OCI-LY7 (cell line): ENCODE measurements around the gene SYCP2. TPM values are rescaled to one million over a fixed set of nuclear protein-coding genes. Genes with fewer than 3 reads are reported as not detected.

Experiments used
- BruUV-seq: library from RNA; stranded (reverse); fragments of 400-500 nt; replicated peaks from 2 replicates; lab custom pipeline; 2021; lab: Mats Ljungman, UMichigan
- CTCF ChIA-PET: fragments of 300-600 bp; sonication (Branson Sonifier 250); formaldehyde crosslinking; loops from one replicate; lab custom pipeline; 2022; ENCODE audit warnings: antibody characterized with exemption; ENCODE audit not compliant: unreplicated experiment; lab: Charles Lee
- POLR2A ChIA-PET: fragments of 300-600 bp; sonication (Branson Sonifier 250); formaldehyde crosslinking; loops from one replicate; lab custom pipeline; 2022; ENCODE audit warnings: antibody characterized with exemption; lab: Charles Lee
- DNase-seq: peaks from one replicate; pipeline ENCODE4 v3.0.0-alpha.2; 2015; ENCODE audit warnings: low spot score
- H2AFZ ChIP-seq: fragments of 200-600 bp; sonication (generic), shearing (Covaris generic); 2 replicates; pipeline ENCODE4 v1.6.1; 2014; ENCODE audit warnings: mild to moderate bottlenecking, antibody characterized with exemption, low read length, moderate library complexity
- H3K27ac ChIP-seq: fragments of 200-600 bp; sonication (generic); 2 replicates; pipeline ENCODE4 v1.5.1; 2014; ENCODE audit warnings: mixed run types, low read depth, mild to moderate bottlenecking, moderate library complexity, low read length, inconsistent platforms; ENCODE audit not compliant: poor library complexity, severe bottlenecking
- H3K36me3 ChIP-seq: fragments of 200-600 bp; sonication (generic); 2 replicates; pipeline ENCODE4 v1.6.1; 2014; ENCODE audit warnings: mild to moderate bottlenecking, antibody characterized with exemption, low read length, moderate library complexity, mixed read lengths; ENCODE audit not compliant: insufficient read depth
- H3K4me1 ChIP-seq: fragments of 200-600 bp; sonication (generic); 2 replicates; pipeline ENCODE4 v1.5.1; 2014; ENCODE audit warnings: mild to moderate bottlenecking, low read length; ENCODE audit not compliant: insufficient read depth, poor library complexity, severe bottlenecking
- H3K4me2 ChIP-seq: fragments of 200-600 bp; sonication (generic); 2 replicates; pipeline ENCODE4 v1.6.1; 2014; ENCODE audit warnings: mild to moderate bottlenecking, low read length
- H3K4me3 ChIP-seq: fragments of 200-600 bp; sonication (generic); 2 replicates; pipeline ENCODE4 v1.5.1; 2014; ENCODE audit warnings: mild to moderate bottlenecking, low read depth, low read length; ENCODE audit not compliant: poor library complexity, severe bottlenecking
- H3K79me2 ChIP-seq: fragments of 200-600 bp; sonication (generic); 2 replicates; pipeline ENCODE4 v1.6.1; 2016; ENCODE audit warnings: low read depth, mild to moderate bottlenecking, low read length, moderate library complexity, mixed read lengths; ENCODE audit not compliant: insufficient read depth
- H3K9me2 ChIP-seq: fragments of 200-600 bp; sonication (generic); 2 replicates; pipeline ENCODE4 v1.6.1; 2016; ENCODE audit warnings: mild to moderate bottlenecking, low read length, mixed read lengths; ENCODE audit not compliant: insufficient read depth
- H3K9me3 ChIP-seq: fragments of 200-600 bp; sonication (generic); 2 replicates; pipeline ENCODE4 v1.6.1; 2014; ENCODE audit warnings: mild to moderate bottlenecking, mixed run types, low read length, mixed read lengths
- H4K20me1 ChIP-seq: fragments of 200-600 bp; sonication (generic); 2 replicates; pipeline ENCODE4 v1.6.1; 2014; ENCODE audit warnings: mild to moderate bottlenecking, antibody characterized with exemption, low read length, moderate library complexity, mixed read lengths; ENCODE audit not compliant: insufficient read depth
- CTCF ChIP-seq: fragments of 200-600 bp; sonication (generic); conservative IDR thresholded peaks from 2 replicates; pipeline ENCODE4 v1.5.1; 2014; ENCODE audit warnings: mild to moderate bottlenecking, antibody characterized with exemption, low read length, moderate library complexity, mixed read lengths
- EZH2phosphoT487 ChIP-seq: fragments of 200-600 bp; sonication (generic); IDR thresholded peaks from 2 replicates; pipeline ENCODE4 v1.6.1; 2018; ENCODE audit warnings: low read depth, borderline replicate concordance, mild to moderate bottlenecking, mixed run types, antibody characterized with exemption, low read length, moderate library complexity, mixed read lengths
- intact Hi-C: fragments of 100-400 bp; cut with micrococcal nuclease; formaldehyde crosslinking; loops from one replicate; pipeline ENCODE4 v1.10.0; 2022; ENCODE audit not compliant: unreplicated experiment
- total RNA-seq, 2 experiments: library from RNA; depleted of rRNA in 1 of 2; stranded (reverse); fragments of >200 nt in 1 of 2; shearing (Covaris generic) in 1 of 2; gene quantifications; 2 replicates each; pipeline ENCODE4 v1.2.3, GENCODE V29; 2014 to 2022

Gene SYCP2
- total RNA-seq, 2 experiments from 2014 or later = 0.19 to 0.38 TPM

GRCh38 chr20:59884494-59884893 is 48.9 kb downstream of the SYCP2 start:
- Histone ChIP-seq H3K79me2 (no peaks in the 10 kb centered on the region), H3K36me3 (no peaks in the 10 kb centered on the region), H3K9me3 (no peaks in the 10 kb centered on the region), H3K4me3 (no peak overlapping the region), H3K9me2 (no peaks in the 10 kb centered on the region), H4K20me1 (no peaks in the 10 kb centered on the region), H3K4me2 (no peak overlapping the region), H3K4me1 (no peaks in the 10 kb centered on the region), H3K27ac (no peak overlapping the region), H2AFZ (no peak overlapping the region)
- CTCF ChIA-PET = no interaction called here
- POLR2A ChIA-PET = no interaction called here
- TF ChIP-seq CTCF (no peak), EZH2phosphoT487 (no peak)
- no TSS peak for BruUV-seq
- intact Hi-C loops = no loop called here
- DNase-seq = no peak

- no peaks in the 10 kb centered on the region for H3K9me2 ChIP-seq
- BruUV-seq = no TSS peak
- H4K20me1 ChIP-seq = no peaks in the 10 kb centered on the region
- no peak overlapping the region for H3K27ac ChIP-seq
- H3K4me2 ChIP-seq = no peak overlapping the region
- H3K4me1 ChIP-seq = no peaks in the 10 kb centered on the region
- ChIA-PET CTCF (no interaction called here), POLR2A (interaction anchor here (0.6 kb wide), 1 partner anchor 338 kb away, joined by 5 read pairs; no protein-coding TSS in a partner anchor)
- H3K79me2 ChIP-seq = no peaks in the 10 kb centered on the region
- intact Hi-C loops = no loop called here
- no peaks in the 10 kb centered on the region for H3K36me3 ChIP-seq
- TF ChIP-seq CTCF = no peak
- TF ChIP-seq EZH2phosphoT487 = no peak
- H2AFZ ChIP-seq = no peak overlapping the region
- H3K4me3 ChIP-seq = no peak overlapping the region
- no peaks in the 10 kb centered on the region for H3K9me3 ChIP-seq
- DNase-seq = no peak
These were observed 53.2 kb downstream of the SYCP2 start for GRCh38 chr20:59880198-59880597.

GRCh38 chr20:59873409-59873808 is 60.0 kb downstream of the SYCP2 start:
- Histone ChIP-seq H3K4me1 (no peaks in the 10 kb centered on the region), H3K4me2 (no peak overlapping the region), H4K20me1 (no peaks in the 10 kb centered on the region), H3K9me3 (no peaks in the 10 kb centered on the region), H3K79me2 (no peaks in the 10 kb centered on the region), H3K36me3 (no peaks in the 10 kb centered on the region), H2AFZ (no peak overlapping the region), H3K27ac (no peak overlapping the region), H3K4me3 (no peak overlapping the region), H3K9me2 (no peaks in the 10 kb centered on the region)
- TF ChIP-seq EZH2phosphoT487 = no peak
- TF ChIP-seq CTCF = no peak
- BruUV-seq = no TSS peak
- ChIA-PET CTCF (no interaction called here), POLR2A (interaction anchor here (1.3 kb wide), 1 partner anchor 325 kb away, joined by 4 read pairs; no protein-coding TSS in a partner anchor)
- DNase-seq = no peak
- intact Hi-C loops = no loop called here
